H54 (cell line): ENCODE data around the gene TMEM201.

Experiments
- DNase-seq: peaks from one replicate; pipeline ENCODE4 v3.0.0; 2011; ENCODE audit warnings: low spot score, mixed read lengths; ENCODE audit not compliant: insufficient read length
- FAIRE-seq: peaks from 3 replicates; lab custom pipeline; 2011; peaks lifted over from hg19 to GRCh38; lab: Jason Lieb, UNC
- POLR2A ChIP-seq: IDR thresholded peaks from 2 replicates; pipeline ENCODE4 v1.6.1; 2011; ENCODE audit warnings: low read depth, mild to moderate bottlenecking, low read length

TMEM201 gene

GRCh38 chr1:9591669-9592509 is 3.2 kb downstream of the TMEM201 start:
- FAIRE-seq (no peak), DNase-seq (no peak)
- TF ChIP-seq POLR2A, result no peak

- DNase-seq (no peak), FAIRE-seq (no peak)
- TF ChIP-seq POLR2A, result no peak
Measured at GRCh38 chr1:9592510-9593075, 3.9 kb downstream of the TMEM201 start.

- FAIRE-seq (no peak), DNase-seq (no peak)
- no peak for TF ChIP-seq POLR2A
Measured at GRCh38 chr1:9593147-9593491, 4.4 kb downstream of the TMEM201 start.

- TF ChIP-seq POLR2A, result no peak
- DNase-seq (peak; percentile 67), FAIRE-seq (no peak)
Measured at GRCh38 chr1:9593492-9594465, 5.1 kb downstream of the TMEM201 start.

- DNase-seq, result no peak
- no peak for FAIRE-seq
- TF ChIP-seq POLR2A, result no peak
Measured at GRCh38 chr1:9594471-9595155, 5.9 kb downstream of the TMEM201 start.

GRCh38 chr1:9595156-9595967 is 6.7 kb downstream of the TMEM201 start:
- FAIRE-seq, result no peak
- no peak for TF ChIP-seq POLR2A
- DNase-seq, result no peak

GRCh38 chr1:9595968-9596340 is 7.2 kb downstream of the TMEM201 start:
- TF ChIP-seq POLR2A, result no peak
- DNase-seq (no peak), FAIRE-seq (no peak)

GRCh38 chr1:9596415-9597123 is 7.9 kb downstream of the TMEM201 start:
- DNase-seq (no peak), FAIRE-seq (no peak)
- TF ChIP-seq POLR2A, result no peak

GRCh38 chr1:9597361-9598315 is 8.9 kb downstream of the TMEM201 start:
- TF ChIP-seq POLR2A, result no peak
- DNase-seq (no peak), FAIRE-seq (no peak)

GRCh38 chr1:9598316-9598700 is 9.6 kb downstream of the TMEM201 start:
- FAIRE-seq (no peak), DNase-seq (no peak)
- TF ChIP-seq POLR2A, result no peak

- DNase-seq, result no peak
- FAIRE-seq, result no peak
- TF ChIP-seq POLR2A, result no peak
Measured at GRCh38 chr1:9599741-9600140, 11.0 kb downstream of the TMEM201 start.
